Hematopoietic multipotent progenitor cell treated with erythropoietin and hydrocortisone succinate and interleukin-3 and kit ligand, for 17 days (in vitro differentiated cells): Measurements from ENCODE around the gene TMEM171.

Experiments
- DNase-seq: peaks from one replicate; pipeline ENCODE4 v3.0.0-alpha.2; 2015; ENCODE audit warnings: low spot score

Gene TMEM171

GRCh38 chr5:73120222-73121118 is at the start of gene TMEM171:
Gene TMEM171 (plus strand): TSS chr5:73120575. CDS start chr5:73123374, 2,799 bp downstream.
- DNase-seq = no peak

DNA sequence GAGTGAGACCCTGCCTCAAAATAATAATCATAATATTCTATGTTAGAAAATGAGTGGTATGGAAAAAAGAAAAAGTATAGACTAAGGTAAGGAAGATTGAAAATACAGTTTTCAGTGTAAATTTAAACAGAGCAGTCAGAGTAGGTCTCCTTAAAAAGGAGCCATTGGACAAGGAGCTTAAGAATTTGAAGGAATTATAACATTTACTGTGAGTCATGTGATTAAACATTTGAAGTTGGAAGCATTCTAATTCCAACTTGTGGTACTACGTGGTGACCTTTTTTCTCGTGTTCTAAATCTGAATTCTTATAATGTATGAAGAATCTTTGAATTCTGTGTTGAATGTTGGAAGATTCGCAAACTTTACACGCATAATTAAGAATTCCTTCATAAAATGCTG is 39.3 kb upstream of the TMEM171 start:
- DNase-seq = no peak

- DNase-seq = no peak
Observed at GRCh38 chr5:73088026-73088425, 32.3 kb upstream of the TMEM171 start.

DNA sequence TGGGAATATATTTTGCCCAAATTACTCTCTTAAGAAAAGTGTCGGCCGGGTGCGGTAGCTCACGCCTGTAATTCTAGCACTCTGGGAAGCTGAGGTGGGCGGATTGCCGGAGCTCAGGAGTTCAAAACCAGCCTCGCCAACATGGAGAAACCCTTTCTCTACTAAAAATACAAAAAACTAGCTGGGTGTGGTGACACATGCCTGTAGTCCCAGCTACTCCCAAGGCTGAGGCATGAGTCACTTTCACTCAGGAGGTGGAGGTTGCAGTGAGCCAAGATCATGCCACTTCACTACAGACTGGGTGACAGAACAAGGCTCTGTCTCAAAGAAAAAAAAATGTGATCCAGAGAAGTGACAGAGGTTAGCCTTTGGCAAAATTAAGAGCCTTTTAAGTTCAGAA is 26.4 kb upstream of the TMEM171 start:
- no peak for DNase-seq

DNA sequence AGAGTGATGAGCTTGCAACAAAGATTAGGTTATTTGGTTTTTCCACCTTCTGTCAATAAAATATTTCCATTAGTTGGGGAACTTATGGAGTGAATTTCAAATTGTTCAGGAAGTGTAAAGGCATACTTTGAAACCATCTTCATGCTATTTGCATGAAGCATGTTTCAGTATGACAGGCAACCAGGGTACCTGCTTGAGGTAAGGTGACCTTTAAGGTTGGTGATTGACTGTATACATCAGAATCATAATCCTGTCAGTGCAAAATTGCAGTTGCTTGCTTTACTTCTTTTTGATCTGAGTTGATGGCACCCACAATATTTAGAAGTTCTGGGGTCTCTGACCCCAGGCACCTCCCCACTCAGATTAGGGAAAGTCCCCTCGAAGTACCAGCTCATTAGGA is 26.0 kb upstream of the TMEM171 start:
- DNase-seq = no peak

DNA sequence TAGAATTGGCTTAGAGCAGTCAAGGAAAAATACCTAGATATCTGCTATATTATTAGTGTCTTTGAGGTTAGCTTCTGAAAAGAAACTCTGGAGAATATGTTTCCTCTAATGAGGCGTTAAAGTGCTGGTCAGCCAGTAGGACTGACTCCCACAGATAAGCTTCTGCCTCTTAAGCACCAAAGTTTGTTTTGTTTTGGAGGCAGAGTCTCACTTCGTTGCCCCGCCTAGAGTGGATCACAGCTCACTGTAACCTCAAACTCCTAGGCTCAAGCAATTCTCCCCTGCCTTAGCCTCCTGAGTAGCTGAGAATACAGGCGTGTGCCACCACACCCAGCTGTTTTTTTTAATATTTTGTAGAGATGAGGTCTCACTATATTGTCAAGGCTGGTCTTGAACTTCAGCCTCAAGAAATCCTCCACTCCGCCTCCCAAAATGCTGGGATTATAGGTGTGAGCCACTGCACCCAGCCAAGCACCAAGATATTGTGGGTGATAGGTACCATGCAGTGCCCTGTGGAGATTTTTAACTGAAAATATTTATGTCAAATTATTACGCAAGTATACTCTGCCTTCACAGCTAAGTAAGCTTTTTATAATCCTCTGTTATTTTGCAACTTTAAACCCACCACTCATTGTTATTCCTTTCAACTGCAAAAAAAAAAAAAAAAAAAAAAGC is 24.7 kb upstream of the TMEM171 start:
- DNase-seq = no peak

- no peak for DNase-seq
Observed at GRCh38 chr5:73096239-73096575, 24.2 kb upstream of the TMEM171 start.

DNA sequence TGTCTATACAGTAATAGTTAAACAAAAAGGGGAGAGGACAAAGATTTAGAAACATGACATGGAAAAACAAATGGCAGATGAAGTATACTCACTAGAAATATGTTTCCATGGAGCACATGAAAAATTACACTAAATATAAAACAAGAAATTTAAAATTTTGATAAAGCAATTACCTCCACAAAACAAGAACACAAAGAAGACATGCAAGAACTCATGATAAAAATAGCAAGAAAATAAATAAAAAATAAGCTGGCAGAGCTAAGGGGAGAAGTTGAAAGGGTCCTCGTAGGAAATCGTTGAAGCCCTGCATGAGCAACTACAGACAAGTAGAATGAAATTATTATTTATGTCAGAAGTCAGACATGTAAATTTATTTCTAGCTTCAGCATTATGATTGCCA is 22.6 kb upstream of the TMEM171 start:
- DNase-seq = no peak

- DNase-seq = no peak
Observed at GRCh38 chr5:73100109-73100508, 20.3 kb upstream of the TMEM171 start.

DNA sequence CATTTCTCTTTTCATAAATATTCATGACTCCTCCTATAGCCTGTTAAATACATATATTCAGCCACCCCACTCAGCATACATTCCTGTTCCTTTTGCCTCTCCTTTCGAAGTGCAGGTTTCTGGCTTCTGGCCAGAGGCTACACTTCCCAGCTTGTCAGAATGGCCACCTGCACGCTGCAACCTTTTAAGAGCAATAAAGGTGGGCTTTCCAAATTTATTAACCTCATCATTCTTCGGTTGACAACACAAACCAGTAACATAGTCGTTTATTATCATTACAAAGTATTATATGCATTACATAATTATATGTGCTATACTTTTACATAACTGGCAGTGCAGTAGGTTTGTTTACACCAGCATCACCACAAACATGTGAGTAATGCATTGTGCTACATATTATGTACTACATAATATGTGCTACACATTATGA is 16.5 kb upstream of the TMEM171 start:
- DNase-seq = no peak

GRCh38 chr5:73104326-73104725 is 16.0 kb upstream of the TMEM171 start:
- DNase-seq = no peak

DNA sequence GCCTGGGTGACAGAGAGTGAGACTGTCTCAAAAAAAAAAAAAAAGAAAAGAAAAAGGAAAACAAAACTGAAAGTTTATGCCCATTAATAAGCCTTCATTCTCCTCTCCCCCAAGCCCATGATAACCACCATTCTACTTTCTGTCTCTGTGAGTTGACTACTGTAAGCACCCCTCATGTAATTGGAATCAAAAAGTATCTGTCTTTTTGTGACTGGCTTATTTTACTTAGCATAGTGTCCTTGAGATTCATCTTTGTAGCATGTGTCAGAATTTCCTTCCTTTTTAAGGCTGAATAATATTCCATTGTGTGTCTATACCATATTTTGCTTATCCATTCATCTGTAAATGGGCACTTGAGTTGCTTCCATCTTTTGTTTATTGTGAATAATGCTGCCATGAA is 14.0 kb upstream of the TMEM171 start:
- DNase-seq = no peak

- DNase-seq = no peak
Observed at GRCh38 chr5:73110190-73110589, 10.2 kb upstream of the TMEM171 start.

- no peak for DNase-seq
Observed at GRCh38 chr5:73111536-73111935, 8.8 kb upstream of the TMEM171 start.

- DNase-seq = no peak
Observed at GRCh38 chr5:73112359-73112758, 8.0 kb upstream of the TMEM171 start.

- no peak for DNase-seq
Observed at GRCh38 chr5:73114044-73114688, 6.2 kb upstream of the TMEM171 start.

DNA sequence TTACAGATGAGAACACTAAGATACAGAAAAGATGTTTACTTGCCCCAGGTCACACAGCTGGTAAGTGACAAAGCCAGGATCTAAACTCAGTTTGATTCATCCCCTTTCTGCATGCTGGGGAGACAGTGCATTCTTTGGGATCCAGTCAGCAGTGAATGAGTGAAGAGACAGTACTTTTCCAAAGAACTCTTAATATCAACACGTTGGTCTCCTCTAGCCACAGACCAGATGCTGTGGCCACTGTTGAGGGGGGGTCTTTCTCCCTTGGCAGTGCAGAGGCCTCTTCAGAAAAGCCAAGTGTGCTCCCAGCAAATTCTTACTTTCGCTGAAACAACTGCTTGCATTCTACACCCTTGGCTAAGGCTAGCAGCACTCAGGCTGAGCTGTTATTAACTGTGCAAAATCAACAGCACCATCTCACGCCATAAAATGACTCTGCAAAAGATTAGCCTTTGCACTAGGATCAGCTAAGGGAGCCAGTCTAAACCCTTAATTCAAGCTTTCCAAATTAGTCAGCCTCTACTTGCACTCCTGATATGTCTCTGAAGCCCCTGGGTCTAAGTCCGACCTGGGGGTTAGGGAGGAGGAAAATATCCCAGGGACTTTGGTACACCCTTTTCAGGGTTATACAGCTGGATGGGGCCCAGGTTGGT is 4.8 kb upstream of the TMEM171 start:
- DNase-seq = no peak

GRCh38 chr5:73116506-73116905 is 3.9 kb upstream of the TMEM171 start:
- no peak for DNase-seq

GRCh38 chr5:73117088-73117740 is 3.2 kb upstream of the TMEM171 start:
- DNase-seq = no peak

DNA sequence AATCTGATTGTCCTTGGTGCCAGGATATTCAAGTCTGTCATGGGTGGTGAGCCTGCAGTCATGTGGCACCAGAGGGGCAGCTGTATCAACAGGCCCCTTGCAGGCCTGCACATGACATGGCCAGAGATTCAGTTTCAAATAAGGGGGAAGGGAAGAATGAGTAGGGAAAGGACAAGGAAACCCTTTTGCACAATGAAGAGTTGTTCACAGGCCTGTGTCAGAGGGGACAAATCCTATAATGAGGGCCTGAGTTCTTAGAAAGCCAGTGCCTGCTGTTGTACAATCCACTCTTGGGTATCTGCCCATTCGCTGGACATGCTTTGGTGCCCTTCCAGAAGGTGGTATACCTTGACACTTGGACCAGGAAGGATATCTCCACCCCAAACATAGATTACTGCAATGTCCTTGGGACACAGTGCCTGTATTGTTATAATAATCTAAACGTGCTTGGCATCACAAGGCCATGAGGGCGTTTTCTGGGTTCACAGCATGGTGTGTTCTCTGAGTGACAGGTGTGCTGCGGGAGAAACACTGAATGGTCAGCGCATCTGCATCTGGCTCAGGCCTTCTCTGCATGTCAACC is 1.9 kb upstream of the TMEM171 start:
- no peak for DNase-seq

DNA sequence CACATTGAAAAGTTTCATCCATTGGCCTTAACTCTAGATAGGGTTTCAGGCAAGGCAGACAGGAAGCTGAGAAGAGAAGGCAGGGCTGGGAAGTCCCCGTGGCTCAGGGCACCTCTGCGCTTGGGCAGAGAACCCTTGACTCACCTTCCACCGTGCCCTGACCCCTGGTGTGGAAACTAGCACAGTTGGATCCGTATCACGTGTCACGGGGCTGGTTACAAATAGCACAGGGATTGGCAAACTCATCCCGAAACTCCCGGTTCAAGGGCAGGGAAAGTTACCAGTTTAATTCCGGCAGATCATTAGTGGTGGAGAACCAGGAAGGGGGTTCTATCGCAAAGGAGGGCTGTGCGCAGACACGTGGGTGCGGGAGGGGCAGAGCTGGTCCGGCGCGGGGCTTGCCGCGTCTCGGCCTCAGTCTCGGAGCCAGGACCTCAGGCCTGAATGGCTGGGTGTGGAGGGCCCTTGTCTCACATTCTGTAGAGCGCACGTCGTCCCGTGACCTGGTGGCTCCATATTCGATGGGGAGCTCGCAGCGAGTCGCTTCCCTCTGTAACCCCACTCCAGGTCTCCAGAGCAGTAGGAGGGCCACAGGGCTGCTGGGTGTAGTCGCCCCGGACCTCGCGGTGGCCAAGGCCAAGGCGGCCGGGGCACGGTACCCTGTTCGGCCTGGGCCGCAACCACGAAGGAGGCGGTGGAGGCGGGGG is 771 bp upstream of the TMEM171 start:
- no peak for DNase-seq
